K562 (cell line): ENCODE results near the gene C1orf167. TPM values are rescaled to one million over a fixed set of nuclear protein-coding genes. Genes with fewer than 3 reads are reported as not detected.

Source experiments
- CHD4 ChIP-seq: fragments of 200-600 bp; sonication (generic); IDR thresholded peaks from 3 replicates; pipeline ENCODE4 v1.6.1; 2012; ENCODE audit warnings: low read depth, mild to moderate bottlenecking, mixed read lengths, low read length, inconsistent platforms; ENCODE audit not compliant: insufficient read depth, insufficient replicate concordance, poor library complexity, severe bottlenecking
- EWSR1 ChIP-seq: fragments of 450-650 bp; IDR thresholded peaks from 2 replicates; pipeline ENCODE4 v1.6.1; 2018; ENCODE audit warnings: borderline replicate concordance, mild to moderate bottlenecking, low read depth, moderate library complexity; ENCODE audit not compliant: partially characterized antibody
- HCFC1 ChIP-seq: IDR thresholded peaks from 2 replicates; pipeline ENCODE4 v1.6.1; 2012; ENCODE audit warnings: low read depth, low read length, improper control_type of control experiment
- HOXB6 ChIP-seq: fragments of 250-450 bp; sonication (Bioruptor Pico); IDR thresholded peaks from 2 replicates; pipeline ENCODE4 v1.5.1; 2022; ENCODE audit warnings: mild to moderate bottlenecking, borderline replicate concordance
- MYNN ChIP-seq, 2 experiments: sonication (generic); formaldehyde crosslinking in 1 of 2; IDR thresholded peaks; 2 replicates each; pipeline versions ENCODE4 v1.5.0 to v1.6.1; 2016 to 2020; ENCODE audit warnings: antibody characterized with exemption in 1 of 2, missing genetic modification reagents in 1 of 2
- NFIC ChIP-seq: fragments of 450-650 bp; IDR thresholded peaks from 2 replicates; pipeline ENCODE4 v1.6.1; 2017; ENCODE audit warnings: mild to moderate bottlenecking, inconsistent platforms
- RNF2 ChIP-seq: sonication (generic); IDR thresholded peaks from 2 replicates; pipeline ENCODE4 v1.6.1; 2016
- ZNF444 ChIP-seq: fragments of 250-450 bp; sonication (Bioruptor Pico); IDR thresholded peaks from 2 replicates; pipeline ENCODE4 v1.4.0; 2020; ENCODE audit warnings: mild to moderate bottlenecking, moderate library complexity
- polyA plus RNA-seq, 8 experiments: library from polyadenylated mRNA; depleted of rRNA in 4 of 8; stranded (reverse) in 5 of 8; unstranded in 3 of 8; fragments of >200 nt; fragmentation: Nextera tagmentation in 2 of 8; fragmentation: Illumina TruSeq in 1 of 8; extraction: Ambion mirVana in 2 of 8; extraction: Trizol in 1 of 8; gene quantifications; 2 replicates each; pipeline versions ENCODE4 v1.2.1 to v1.2.3, GENCODE V29; 2011 to 2014; ENCODE audit warnings: inconsistent platforms in 1 of 8, missing spikeins in 1 of 8
- total RNA-seq, 7 experiments: library from RNA; depleted of rRNA in 6 of 7; stranded (reverse); fragments of >200 nt in 6 of 7; fragmentation: Illumina TruSeq in 2 of 7; extraction: Trizol in 2 of 7; gene quantifications; 2 replicates each; pipeline versions ENCODE4 v1.2.1 to v1.2.3, GENCODE V29; 2011 to 2021; ENCODE audit warnings: low replicate concordance in 1 of 7
- TF ChIP-seq, protein P1 (sequence below): sonication (generic); formaldehyde crosslinking; IDR thresholded peaks from 2 replicates; pipeline ENCODE4 v1.8.0; 2023; ENCODE audit warnings: missing genetic modification reagents, mild to moderate bottlenecking, borderline replicate concordance
- TF ChIP-seq, protein P2 (sequence below), 2 experiments: fragments of 200-800 bp in 1 of 2; sonication (Bioruptor generic) in 1 of 2; sonication (generic) in 1 of 2; formaldehyde crosslinking in 1 of 2; IDR thresholded peaks in 1 of 2; conservative IDR thresholded peaks in 1 of 2; 2 replicates each; pipeline versions ENCODE4 v1.5.0 to v1.6.1; 2016 to 2020; ENCODE audit warnings: missing compliant biosample characterization in 1 of 2, missing genetic modification characterization in 1 of 2, missing genetic modification reagents in 1 of 2
- TF ChIP-seq, protein P3 (sequence below): sonication (generic); formaldehyde crosslinking; IDR thresholded peaks from 2 replicates; pipeline ENCODE4 v1.8.1; 2023; ENCODE audit warnings: mild to moderate bottlenecking, missing genetic modification reagents, moderate library complexity
- TF ChIP-seq, protein P4 (sequence below): fragments of 250-450 bp; sonication (Bioruptor Pico); IDR thresholded peaks from 2 replicates; pipeline ENCODE4 v1.4.0; 2020; ENCODE audit warnings: mild to moderate bottlenecking, moderate library complexity, borderline replicate concordance

Gene C1orf167
- total and polyA plus RNA-seq, 9 of the 15 experiments (the other 6 are each of a cell fraction or from before 2014, with no cell fraction given): 0.22 to 0.86 (median 0.31) TPM; not detected in 2

DNA sequence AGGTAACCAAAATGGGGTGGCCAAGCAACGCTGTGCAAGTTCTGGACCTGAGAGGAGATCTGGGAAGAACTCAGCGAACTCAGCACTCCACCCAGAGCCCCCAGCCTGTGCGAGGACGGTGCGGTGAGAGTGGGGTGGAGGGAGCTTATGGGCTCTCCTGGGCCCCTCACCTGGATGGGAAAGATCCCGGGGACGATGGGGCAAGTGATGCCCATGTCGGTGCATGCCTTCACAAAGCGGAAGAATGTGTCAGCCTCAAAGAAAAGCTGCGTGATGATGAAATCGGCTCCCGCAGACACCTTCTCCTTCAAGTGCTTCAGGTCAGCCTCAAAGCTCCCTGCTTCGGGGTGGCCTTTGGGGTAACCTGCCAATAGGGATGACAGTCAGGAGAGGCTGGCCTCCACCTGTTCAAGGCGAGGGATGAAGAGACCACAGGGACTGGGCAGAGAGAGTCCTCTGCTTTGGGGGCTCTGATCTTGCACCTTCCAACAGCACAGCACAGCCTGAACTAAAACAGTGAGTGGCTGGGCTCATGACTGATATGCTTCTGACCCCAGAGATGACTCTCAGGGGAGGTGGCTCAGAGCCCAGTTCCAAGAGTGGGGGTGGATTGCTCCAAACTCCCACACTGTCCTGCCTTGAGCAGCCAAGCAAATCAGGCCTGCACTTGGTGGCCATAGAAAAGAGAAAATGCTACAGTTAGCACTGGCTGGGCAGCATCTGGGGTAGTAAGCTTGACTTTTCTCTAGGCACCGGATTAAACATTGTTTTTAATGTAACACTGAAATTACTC is 34.2 kb downstream of the C1orf167 start (continued):
- TF ChIP-seq, protein P1, sequence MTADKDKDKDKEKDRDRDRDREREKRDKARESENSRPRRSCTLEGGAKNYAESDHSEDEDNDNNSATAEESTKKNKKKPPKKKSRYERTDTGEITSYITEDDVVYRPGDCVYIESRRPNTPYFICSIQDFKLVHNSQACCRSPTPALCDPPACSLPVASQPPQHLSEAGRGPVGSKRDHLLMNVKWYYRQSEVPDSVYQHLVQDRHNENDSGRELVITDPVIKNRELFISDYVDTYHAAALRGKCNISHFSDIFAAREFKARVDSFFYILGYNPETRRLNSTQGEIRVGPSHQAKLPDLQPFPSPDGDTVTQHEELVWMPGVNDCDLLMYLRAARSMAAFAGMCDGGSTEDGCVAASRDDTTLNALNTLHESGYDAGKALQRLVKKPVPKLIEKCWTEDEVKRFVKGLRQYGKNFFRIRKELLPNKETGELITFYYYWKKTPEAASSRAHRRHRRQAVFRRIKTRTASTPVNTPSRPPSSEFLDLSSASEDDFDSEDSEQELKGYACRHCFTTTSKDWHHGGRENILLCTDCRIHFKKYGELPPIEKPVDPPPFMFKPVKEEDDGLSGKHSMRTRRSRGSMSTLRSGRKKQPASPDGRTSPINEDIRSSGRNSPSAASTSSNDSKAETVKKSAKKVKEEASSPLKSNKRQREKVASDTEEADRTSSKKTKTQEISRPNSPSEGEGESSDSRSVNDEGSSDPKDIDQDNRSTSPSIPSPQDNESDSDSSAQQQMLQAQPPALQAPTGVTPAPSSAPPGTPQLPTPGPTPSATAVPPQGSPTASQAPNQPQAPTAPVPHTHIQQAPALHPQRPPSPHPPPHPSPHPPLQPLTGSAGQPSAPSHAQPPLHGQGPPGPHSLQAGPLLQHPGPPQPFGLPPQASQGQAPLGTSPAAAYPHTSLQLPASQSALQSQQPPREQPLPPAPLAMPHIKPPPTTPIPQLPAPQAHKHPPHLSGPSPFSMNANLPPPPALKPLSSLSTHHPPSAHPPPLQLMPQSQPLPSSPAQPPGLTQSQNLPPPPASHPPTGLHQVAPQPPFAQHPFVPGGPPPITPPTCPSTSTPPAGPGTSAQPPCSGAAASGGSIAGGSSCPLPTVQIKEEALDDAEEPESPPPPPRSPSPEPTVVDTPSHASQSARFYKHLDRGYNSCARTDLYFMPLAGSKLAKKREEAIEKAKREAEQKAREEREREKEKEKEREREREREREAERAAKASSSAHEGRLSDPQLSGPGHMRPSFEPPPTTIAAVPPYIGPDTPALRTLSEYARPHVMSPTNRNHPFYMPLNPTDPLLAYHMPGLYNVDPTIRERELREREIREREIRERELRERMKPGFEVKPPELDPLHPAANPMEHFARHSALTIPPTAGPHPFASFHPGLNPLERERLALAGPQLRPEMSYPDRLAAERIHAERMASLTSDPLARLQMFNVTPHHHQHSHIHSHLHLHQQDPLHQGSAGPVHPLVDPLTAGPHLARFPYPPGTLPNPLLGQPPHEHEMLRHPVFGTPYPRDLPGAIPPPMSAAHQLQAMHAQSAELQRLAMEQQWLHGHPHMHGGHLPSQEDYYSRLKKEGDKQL: no peak
- no peak for TF ChIP-seq MYNN (IDR thresholded peaks at IDR 0.05)
- no peak for TF ChIP-seq MYNN (CRISPR knock-in tag; IDR thresholded peaks at IDR 0.05)
- TF ChIP-seq HOXB6 (CRISPR knock-in tag): no peak
- TF ChIP-seq ZNF444: peak; percentile 57; the same call in 1 of the 2 replicates
- TF ChIP-seq CHD4: no peak
- TF ChIP-seq, protein P2, sequence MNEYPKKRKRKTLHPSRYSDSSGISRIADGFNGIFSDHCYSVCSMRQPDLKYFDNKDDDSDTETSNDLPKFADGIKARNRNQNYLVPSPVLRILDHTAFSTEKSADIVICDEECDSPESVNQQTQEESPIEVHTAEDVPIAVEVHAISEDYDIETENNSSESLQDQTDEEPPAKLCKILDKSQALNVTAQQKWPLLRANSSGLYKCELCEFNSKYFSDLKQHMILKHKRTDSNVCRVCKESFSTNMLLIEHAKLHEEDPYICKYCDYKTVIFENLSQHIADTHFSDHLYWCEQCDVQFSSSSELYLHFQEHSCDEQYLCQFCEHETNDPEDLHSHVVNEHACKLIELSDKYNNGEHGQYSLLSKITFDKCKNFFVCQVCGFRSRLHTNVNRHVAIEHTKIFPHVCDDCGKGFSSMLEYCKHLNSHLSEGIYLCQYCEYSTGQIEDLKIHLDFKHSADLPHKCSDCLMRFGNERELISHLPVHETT (CRISPR knock-in tag; conservative IDR thresholded peaks at IDR 0.05 in 1 of 2, IDR thresholded peaks at IDR 0.05 in 1 of 2): peak in 1 of 2 experiments; percentile 71; a peak in 2 of 4 replicates
- peak; percentile 87 for TF ChIP-seq RNF2
- TF ChIP-seq, protein P3, sequence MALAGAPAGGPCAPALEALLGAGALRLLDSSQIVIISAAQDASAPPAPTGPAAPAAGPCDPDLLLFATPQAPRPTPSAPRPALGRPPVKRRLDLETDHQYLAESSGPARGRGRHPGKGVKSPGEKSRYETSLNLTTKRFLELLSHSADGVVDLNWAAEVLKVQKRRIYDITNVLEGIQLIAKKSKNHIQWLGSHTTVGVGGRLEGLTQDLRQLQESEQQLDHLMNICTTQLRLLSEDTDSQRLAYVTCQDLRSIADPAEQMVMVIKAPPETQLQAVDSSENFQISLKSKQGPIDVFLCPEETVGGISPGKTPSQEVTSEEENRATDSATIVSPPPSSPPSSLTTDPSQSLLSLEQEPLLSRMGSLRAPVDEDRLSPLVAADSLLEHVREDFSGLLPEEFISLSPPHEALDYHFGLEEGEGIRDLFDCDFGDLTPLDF (CRISPR knock-in tag): 0 out of 2 replicates have a peak, but pooled peaks have one; percentile 32
- TF ChIP-seq NFIC: no peak
- no peak for TF ChIP-seq EWSR1
- TF ChIP-seq, protein P4, sequence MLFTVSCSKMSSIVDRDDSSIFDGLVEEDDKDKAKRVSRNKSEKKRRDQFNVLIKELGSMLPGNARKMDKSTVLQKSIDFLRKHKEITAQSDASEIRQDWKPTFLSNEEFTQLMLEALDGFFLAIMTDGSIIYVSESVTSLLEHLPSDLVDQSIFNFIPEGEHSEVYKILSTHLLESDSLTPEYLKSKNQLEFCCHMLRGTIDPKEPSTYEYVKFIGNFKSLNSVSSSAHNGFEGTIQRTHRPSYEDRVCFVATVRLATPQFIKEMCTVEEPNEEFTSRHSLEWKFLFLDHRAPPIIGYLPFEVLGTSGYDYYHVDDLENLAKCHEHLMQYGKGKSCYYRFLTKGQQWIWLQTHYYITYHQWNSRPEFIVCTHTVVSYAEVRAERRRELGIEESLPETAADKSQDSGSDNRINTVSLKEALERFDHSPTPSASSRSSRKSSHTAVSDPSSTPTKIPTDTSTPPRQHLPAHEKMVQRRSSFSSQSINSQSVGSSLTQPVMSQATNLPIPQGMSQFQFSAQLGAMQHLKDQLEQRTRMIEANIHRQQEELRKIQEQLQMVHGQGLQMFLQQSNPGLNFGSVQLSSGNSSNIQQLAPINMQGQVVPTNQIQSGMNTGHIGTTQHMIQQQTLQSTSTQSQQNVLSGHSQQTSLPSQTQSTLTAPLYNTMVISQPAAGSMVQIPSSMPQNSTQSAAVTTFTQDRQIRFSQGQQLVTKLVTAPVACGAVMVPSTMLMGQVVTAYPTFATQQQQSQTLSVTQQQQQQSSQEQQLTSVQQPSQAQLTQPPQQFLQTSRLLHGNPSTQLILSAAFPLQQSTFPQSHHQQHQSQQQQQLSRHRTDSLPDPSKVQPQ (CRISPR knock-in tag): no peak
- TF ChIP-seq HCFC1: no peak
